ENCODE measurements around the gene TSPAN9. TPM values are rescaled to one million over a fixed set of nuclear protein-coding genes. Genes with fewer than 3 reads are reported as not detected.

The TSPAN9 gene
- total RNA-seq, 1 donor from 2014 or later: 17.7 TPM

- H3K36me3 ChIP-seq (ENCODE audit: control insufficient read depth, insufficient read depth, low read length): no peaks in the 10 kb centered on the region
- TF ChIP-seq CTCF (IDR thresholded peaks at IDR 0.05; ENCODE audit: insufficient read depth, low read length, poor library complexity, severe bottlenecking): no peak
- H3K27me3 ChIP-seq (ENCODE audit: control insufficient read depth, insufficient read depth, low read length): no peaks in the 10 kb centered on the region
- H3K4me3 ChIP-seq (ENCODE audit: low read depth, low read length): no peak overlapping the region
- DNase-seq (ENCODE audit: low read depth): no peak
Measured at GRCh38 chr12:3246253-3246652, 169.1 kb downstream of the TSPAN9 start.

GRCh38 chr12:3247077-3247476, 169.9 kb downstream of the TSPAN9 start:
- Histone ChIP-seq H3K36me3 (ENCODE audit: control insufficient read depth, insufficient read depth, low read length) (no peaks in the 10 kb centered on the region), H3K4me3 (ENCODE audit: low read depth, low read length) (no peak overlapping the region), H3K27me3 (ENCODE audit: control insufficient read depth, insufficient read depth, low read length) (no peaks in the 10 kb centered on the region)
- no peak for TF ChIP-seq CTCF (IDR thresholded peaks at IDR 0.05; ENCODE audit: insufficient read depth, low read length, poor library complexity, severe bottlenecking)
- no peak for DNase-seq (ENCODE audit: low read depth)

- TF ChIP-seq CTCF (IDR thresholded peaks at IDR 0.05; ENCODE audit: insufficient read depth, low read length, poor library complexity, severe bottlenecking): no peak
- H3K27me3 ChIP-seq (ENCODE audit: control insufficient read depth, insufficient read depth, low read length): no peaks in the 10 kb centered on the region
- no peak overlapping the region for H3K4me3 ChIP-seq (ENCODE audit: low read depth, low read length)
- DNase-seq (ENCODE audit: low read depth): no peak
- no peaks in the 10 kb centered on the region for H3K36me3 ChIP-seq (ENCODE audit: control insufficient read depth, insufficient read depth, low read length)
Measured at GRCh38 chr12:3247629-3248161, 170.5 kb downstream of the TSPAN9 start.

- Histone ChIP-seq H3K4me3 (ENCODE audit: low read depth, low read length) (no peak overlapping the region), H3K36me3 (ENCODE audit: control insufficient read depth, insufficient read depth, low read length) (no peaks in the 10 kb centered on the region), H3K27me3 (ENCODE audit: control insufficient read depth, insufficient read depth, low read length) (no peaks in the 10 kb centered on the region)
- DNase-seq (ENCODE audit: low read depth): no peak
- TF ChIP-seq CTCF (IDR thresholded peaks at IDR 0.05; ENCODE audit: insufficient read depth, low read length, poor library complexity, severe bottlenecking): no peak
Measured at GRCh38 chr12:3249081-3249800, 172.1 kb downstream of the TSPAN9 start.

- Histone ChIP-seq H3K4me3 (ENCODE audit: low read depth, low read length) (no peak overlapping the region), H3K27me3 (ENCODE audit: control insufficient read depth, insufficient read depth, low read length) (no peaks in the 10 kb centered on the region), H3K36me3 (ENCODE audit: control insufficient read depth, insufficient read depth, low read length) (no peaks in the 10 kb centered on the region)
- no peak for DNase-seq (ENCODE audit: low read depth)
- TF ChIP-seq CTCF (IDR thresholded peaks at IDR 0.05; ENCODE audit: insufficient read depth, low read length, poor library complexity, severe bottlenecking): no peak
Measured at GRCh38 chr12:3250034-3250433, 172.9 kb downstream of the TSPAN9 start.

GRCh38 chr12:3250576-3250975, 173.4 kb downstream of the TSPAN9 start:
- no peak for DNase-seq (ENCODE audit: low read depth)
- Histone ChIP-seq H3K36me3 (ENCODE audit: control insufficient read depth, insufficient read depth, low read length) (no peaks in the 10 kb centered on the region), H3K27me3 (ENCODE audit: control insufficient read depth, insufficient read depth, low read length) (no peaks in the 10 kb centered on the region), H3K4me3 (ENCODE audit: low read depth, low read length) (no peak overlapping the region)
- no peak for TF ChIP-seq CTCF (IDR thresholded peaks at IDR 0.05; ENCODE audit: insufficient read depth, low read length, poor library complexity, severe bottlenecking)

Data from kidney epithelial cell (primary cell).